ENCODE results near the gene LRRC74B.
A peak's percentile ranks its signal among the peaks of the same experiment; 100 is the strongest.
"Not testable (repeated sequence)": the region's sequence is repeated elsewhere in the genome, so short reads cannot be mapped to it uniquely, and the experiment has no call there.

The LRRC74B gene

GRCh38 chr22:21032868-21033688, 12.7 kb upstream of the LRRC74B start:
- peak; percentile 85 for DNase-seq

GRCh38 chr22:21033895-21034294, 11.9 kb upstream of the LRRC74B start:
- DNase-seq = no peak

- DNase-seq = no peak
Measured at GRCh38 chr22:21034989-21035388, 10.8 kb upstream of the LRRC74B start.

DNA sequence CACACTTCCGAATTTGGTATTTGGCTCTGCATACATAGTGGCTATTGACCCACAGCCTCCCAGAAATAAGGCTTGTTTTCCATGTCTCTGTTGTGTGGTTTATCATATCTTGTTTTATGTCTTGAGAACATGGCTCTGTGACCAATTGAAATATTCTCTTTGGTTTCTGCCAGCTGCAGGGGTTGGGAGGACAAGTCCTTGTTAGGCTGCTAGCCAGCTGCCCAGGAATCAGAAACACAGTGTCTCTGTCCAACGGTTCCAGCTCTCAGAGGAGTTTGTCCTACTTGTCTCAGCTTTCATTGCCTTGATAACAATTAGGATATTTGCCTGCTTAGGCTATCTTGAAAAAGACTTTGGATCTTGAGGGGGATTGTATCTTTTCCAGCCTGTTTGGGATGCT, 7.3 kb upstream of the LRRC74B start:
- DNase-seq = peak; percentile 48

- not testable (repeated sequence) for DNase-seq
Measured at GRCh38 chr22:21039158-21039557, 6.6 kb upstream of the LRRC74B start.

- peak; percentile 41 for DNase-seq
Measured at GRCh38 chr22:21041937-21042336, 3.8 kb upstream of the LRRC74B start.

DNA sequence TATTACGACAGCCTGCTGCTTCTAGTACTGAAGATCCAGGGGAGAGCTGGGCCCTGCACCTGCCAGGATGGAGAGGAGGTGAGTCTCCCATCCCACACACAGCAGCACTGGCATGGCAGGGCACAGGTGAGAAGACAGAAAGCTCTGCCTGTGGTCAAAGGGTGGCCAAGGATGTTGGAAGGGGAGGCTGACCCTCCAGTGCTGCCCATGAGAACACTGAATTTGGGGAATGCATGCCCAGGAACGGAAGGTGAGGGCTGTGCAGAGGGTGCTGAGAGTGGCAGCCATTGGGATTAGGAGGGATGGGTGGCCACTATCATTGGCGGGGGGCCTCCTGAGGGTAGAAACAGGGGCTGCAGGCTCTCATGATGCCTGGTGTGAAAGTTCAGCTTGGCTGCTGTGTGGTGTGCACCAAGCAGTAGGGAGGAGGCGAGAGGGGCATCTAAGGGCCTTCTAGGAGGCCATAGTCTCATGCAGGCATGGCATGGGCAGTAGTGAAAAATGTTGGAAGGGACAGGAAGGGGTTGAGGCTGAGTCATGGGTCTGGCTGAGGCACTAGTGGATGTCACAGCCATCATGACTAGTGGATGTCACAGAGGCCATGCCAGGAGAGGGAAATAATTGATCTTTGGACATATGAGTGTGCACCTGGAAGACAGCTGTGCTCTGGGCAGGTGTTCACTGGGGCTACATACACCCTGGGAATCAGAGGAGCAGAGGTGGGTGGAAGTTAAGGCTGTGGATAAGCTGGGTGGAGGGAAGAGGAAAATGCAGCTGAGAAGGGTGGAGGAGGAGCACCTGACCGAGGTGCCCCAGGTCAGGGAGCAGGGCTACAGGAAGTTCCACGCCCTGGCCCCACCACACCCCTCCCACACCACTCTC, 2.5 kb upstream of the LRRC74B start:
- peak; percentile 42 for DNase-seq

GRCh38 chr22:21043860-21044535, 1.7 kb upstream of the LRRC74B start:
- DNase-seq = peak; percentile 40

GRCh38 chr22:21044931-21045584, 688 bp upstream of the LRRC74B start:
- DNase-seq = peak; percentile 77

DNA sequence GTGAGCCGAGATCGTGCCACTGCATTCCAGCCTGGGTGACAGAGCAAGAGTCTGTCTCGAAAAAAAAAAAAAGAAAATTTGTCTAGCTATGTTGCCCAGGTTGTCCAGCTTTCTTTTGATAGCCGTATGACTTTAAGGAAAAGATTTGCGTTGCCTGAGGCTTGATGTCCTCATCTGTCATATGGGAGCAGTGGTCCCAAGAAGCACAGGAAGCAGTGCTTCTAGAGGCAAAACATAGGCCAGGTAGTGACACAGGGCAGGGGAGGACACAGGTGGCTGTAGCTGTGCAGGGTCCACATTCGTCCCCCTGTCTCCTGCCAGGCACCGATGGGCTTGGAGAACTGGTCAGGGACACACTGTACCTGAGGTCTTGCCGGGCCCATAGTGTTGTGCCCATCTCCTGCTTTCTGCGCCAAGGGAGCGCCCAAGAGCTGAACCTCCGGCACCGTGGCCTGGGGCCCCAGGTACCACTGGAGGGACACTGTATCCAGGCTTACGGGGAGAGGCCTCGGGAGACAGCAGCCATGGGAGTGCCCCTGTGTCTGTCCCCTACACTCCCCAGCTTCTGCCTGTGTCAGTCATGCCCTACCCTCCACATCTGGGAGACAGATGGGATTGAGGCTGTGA, 1.4 kb downstream of the LRRC74B start:
- no peak for DNase-seq

DNA sequence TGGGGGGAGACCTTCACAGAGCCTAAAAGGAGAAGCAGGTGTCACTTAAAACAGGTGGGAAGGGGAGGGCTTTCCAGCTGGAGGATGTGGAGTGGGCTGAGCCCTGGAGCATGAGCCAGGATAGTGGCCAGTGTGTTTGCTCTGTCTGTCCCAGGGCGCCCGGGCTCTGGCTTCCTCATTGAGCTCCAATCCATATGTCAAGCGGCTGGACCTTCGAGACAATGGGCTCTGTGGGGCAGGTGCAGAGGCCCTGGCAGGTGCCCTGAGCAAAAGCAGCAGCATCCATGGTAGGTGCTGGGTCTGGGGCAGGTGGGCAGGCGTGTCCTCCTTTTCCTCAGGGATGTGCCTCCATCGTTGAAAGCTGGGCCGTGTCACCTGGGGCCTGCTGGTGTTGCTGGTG, 2.0 kb downstream of the LRRC74B start:
- peak; percentile 45 for DNase-seq

DNA sequence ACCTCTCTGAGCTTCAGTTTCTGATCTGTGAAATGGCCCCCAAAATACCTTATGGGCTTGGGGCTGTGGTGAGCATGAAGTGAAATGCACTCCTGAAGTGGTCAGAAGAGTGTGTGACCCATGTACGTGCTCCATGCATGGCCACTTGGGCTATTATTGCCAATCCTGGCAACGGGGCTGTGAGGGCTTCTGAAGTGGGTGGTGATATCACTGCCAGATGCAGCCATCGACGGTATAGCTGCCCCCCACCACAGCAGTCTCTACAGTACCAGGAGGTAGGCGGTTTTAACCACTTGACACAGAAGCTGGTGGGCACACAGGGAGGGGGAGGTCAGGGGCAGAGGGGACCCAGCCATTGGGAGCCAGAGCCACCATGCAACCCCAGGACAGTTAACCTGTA, 2.7 kb downstream of the LRRC74B start:
- DNase-seq = not testable (repeated sequence)

DNA sequence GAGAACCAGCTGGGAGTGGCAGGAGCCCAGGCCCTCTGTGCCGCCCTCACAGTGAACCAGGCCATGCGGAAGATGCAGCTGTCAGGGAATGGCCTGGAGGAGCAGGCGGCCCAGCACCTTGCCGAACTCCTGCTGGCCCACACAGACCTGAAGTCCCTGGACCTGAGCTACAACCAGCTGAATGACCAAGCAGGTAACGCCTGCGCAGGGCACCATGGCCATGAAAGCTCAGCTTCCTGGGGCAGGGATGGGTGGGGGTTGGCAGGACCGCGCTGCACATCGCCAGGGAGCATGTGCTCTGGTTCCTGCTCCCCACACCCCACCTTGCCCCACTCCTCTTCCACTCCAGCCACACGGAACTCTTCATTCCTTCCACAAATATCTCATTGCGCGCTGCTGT, 3.2 kb downstream of the LRRC74B start:
- DNase-seq = not testable (repeated sequence)

DNA sequence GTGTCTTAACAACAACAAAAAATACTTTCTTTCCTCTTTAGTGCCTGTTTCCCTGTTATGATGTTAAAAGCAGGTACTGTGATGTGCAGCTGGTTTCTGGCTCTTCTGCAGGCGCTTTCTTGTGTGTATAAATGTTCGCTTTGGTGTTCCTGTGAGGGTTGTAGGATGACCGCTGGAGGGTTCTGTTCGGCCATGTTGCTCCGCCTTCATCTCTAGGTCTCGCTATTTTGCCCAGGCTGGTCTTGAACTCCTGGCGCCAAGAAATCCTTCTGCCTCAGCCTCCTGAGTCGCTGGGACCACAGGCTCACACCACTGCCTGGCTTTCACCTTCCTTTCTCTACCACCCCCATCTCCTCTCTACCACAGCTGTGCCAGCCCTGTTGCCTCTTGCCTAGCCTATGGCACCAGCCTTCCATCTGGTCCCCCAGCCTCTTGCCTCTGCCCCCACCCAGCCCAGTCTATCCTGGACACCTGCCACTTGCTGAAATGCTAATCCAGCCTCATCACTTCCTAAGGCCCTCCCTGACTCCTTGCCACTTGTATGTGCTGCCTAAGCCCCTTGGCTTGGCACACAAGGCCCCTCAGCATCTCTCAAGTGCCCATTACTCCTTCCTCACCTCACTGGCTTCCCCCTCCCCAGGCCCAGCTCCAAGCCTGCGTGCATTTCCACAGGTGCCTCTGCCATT, 5.5 kb downstream of the LRRC74B start:
- no peak for DNase-seq

DNA sequence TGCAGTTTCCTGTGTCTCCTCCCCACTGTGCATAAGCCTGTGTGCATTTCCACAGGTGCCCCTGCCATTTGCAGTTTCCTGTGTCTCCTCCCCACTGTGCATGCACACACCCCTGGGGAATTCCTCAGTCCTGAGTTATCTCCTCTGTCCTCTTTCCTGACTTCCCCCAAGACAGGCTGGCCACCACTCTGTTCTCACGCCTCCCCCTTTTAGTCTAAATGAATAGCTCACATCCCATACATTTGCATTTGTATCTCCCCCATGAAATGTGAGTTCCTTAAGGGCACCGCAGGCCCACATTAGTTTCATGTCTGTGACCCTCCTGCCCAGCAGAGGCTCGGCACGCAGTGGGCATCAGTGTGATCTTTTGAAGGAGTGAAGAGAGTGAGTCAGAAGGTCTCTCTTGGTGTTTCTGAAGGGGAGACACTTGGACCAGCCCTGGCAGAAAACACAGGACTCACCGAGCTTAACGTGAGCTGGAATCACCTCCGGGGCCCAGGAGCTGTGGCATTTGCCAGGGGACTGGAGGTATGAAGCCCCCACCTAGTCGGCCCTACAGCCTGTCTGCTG, 6.2 kb downstream of the LRRC74B start:
- DNase-seq = peak; percentile 51

- no peak for DNase-seq
Measured at GRCh38 chr22:21052715-21053459, 7.1 kb downstream of the LRRC74B start.

DNA sequence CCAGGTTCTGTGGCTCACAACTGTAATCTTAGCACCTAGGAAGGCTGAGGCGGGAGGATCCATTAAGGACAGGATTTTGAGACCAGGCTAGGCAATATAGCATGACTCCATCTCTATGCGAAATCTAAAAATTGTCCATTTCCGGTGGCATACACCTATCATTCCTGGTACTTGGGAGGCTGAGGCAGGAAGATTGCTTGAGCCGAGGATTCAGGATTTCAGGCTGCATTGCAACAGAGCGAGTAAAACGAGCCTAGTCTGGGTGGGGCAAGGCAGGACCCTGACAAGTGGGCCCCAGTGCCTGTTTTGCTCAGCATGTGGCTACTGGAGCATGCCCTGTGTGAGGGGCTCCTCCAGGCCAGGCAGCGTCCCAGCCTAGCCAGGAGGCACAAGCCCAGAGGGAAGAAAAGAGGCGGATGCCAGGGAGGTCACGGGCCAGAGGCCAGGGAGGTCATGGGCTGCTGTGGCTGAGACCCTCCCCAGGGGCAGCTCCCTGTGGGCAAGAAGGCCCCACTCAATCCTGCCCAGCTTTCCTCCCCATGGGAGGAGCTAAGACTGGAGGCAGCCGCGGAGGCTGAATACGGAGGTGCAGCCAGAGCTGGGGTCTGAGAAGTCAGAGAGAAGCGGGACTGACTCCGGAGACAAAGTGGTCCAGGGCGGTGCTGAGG, 8.4 kb downstream of the LRRC74B start:
- DNase-seq = peak; percentile 51

DNA sequence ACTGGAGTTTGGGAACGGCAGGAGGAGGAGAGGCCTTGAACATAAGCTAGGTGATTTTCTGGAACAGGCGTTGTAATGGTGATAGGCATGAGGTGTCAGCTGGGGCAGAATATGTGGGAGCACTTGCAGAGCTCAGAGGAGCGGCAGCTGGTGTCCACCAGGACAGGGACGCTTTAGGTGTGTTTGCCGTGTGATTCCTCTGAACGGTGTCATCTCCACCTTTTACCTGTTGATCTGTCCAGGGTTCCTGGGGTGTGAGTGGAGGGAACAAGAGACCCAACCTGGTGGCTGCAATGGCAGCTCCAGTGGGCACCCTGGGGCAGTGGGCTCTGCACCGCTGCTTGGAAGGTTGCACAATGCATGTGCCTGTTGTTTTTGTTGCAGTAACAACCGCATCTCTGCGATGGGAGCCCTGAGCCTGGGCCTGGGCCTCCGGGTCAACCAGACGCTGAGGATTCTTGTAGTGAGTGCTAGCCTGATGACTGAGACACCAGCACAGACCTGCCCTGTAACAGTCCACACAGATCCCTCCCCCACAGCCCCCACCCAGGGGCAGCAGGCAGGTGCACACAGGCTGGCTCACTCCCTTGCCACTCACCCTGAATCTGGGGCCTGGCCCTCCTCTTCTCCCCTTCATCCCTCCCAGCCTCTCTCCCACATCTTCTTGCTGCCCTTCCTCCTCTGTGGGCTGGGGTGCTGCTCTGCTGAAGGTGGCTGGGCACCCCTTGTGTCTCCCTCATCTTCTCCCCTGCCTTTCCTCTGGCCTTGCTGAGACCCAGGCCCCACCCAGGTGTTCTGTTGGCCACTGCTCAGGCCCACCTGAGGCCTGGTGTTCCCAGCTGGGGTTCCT, 9.2 kb downstream of the LRRC74B start:
- peak; percentile 59 for DNase-seq

GRCh38 chr22:21055564-21055834, 9.8 kb downstream of the LRRC74B start:
- DNase-seq = no peak

Measured in islet precursor cell (in vitro differentiated cells).